GM06990 (cell line): ENCODE data around the gene UBE3D.
"Not testable (repeated sequence)": the region's sequence is repeated elsewhere in the genome, so short reads cannot be mapped to it uniquely, and the experiment has no call there.

Experiments
- DNase-seq: peaks from one replicate; pipeline ENCODE4 v3.0.0-alpha.2; 2011; ENCODE audit not compliant: insufficient read length; ENCODE audit errors: extremely low read depth
- H3K27me3 ChIP-seq: replicated peaks from 2 replicates; pipeline ENCODE4 v1.6.0; 2011; ENCODE audit warnings: low read length; ENCODE audit not compliant: control insufficient read depth, insufficient read depth
- H3K36me3 ChIP-seq: 2 replicates; pipeline ENCODE4 v1.5.1; 2011; ENCODE audit warnings: low read length; ENCODE audit not compliant: control insufficient read depth, insufficient read depth
- H3K4me3 ChIP-seq: replicated peaks from 2 replicates; pipeline ENCODE4 v1.5.1; 2011; ENCODE audit warnings: low read depth, mild to moderate bottlenecking, control low read depth, low read length
- TF ChIP-seq, protein P1 (sequence below): IDR thresholded peaks from 2 replicates; pipeline ENCODE4 v1.5.1; 2011; ENCODE audit warnings: low read length, control low read depth, mild to moderate bottlenecking, inconsistent platforms; ENCODE audit not compliant: insufficient read depth, poor library complexity, severe bottlenecking

Gene UBE3D

DNA sequence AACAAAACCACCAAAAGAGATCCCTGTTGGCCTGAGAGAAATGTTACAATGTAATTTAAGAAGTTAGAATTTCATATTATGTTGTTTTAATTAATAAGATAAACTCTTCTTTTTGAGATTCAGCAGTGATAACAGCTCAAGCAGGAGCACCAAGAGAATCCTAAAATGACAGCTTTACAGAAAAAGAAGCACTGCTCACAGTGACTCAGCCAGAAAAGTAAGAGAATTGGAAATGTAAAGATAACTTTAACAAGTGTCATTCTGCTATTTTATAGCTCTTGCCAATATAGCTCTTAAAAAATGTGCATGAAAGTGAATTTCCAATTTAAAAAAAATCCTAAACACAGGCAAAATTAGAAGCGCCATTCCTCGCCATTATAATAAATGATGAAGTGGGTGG lies 111.3 kb downstream of the UBE3D start:
- Histone ChIP-seq H3K4me3 (no peak overlapping the region), H3K36me3 (no peaks in the 10 kb centered on the region), H3K27me3 (no peaks in the 10 kb centered on the region)
- DNase-seq = no peak
- TF ChIP-seq, protein P1, sequence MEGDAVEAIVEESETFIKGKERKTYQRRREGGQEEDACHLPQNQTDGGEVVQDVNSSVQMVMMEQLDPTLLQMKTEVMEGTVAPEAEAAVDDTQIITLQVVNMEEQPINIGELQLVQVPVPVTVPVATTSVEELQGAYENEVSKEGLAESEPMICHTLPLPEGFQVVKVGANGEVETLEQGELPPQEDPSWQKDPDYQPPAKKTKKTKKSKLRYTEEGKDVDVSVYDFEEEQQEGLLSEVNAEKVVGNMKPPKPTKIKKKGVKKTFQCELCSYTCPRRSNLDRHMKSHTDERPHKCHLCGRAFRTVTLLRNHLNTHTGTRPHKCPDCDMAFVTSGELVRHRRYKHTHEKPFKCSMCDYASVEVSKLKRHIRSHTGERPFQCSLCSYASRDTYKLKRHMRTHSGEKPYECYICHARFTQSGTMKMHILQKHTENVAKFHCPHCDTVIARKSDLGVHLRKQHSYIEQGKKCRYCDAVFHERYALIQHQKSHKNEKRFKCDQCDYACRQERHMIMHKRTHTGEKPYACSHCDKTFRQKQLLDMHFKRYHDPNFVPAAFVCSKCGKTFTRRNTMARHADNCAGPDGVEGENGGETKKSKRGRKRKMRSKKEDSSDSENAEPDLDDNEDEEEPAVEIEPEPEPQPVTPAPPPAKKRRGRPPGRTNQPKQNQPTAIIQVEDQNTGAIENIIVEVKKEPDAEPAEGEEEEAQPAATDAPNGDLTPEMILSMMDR = no peak

DNA sequence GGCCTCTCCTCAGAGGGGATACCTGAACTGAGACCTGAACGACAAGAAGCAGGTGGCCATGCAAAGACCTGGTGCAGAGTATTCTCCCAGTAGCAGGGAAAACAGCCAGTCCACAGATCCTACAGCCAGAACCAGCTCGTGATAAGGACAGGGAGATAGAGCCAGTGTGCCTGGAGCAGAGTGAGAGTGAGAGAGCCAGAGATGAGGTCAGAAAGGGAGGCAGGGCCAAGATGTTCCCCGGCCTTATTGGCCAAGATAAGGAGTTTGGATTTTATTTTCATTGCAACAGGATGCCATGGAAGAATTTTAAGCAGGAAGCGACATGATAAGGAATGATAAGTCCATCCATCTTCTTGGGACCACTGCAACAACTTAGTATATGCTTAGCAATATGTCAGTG lies 111.8 kb downstream of the UBE3D start:
- Histone ChIP-seq H3K27me3 (no peaks in the 10 kb centered on the region), H3K4me3 (no peak overlapping the region), H3K36me3 (no peaks in the 10 kb centered on the region)
- DNase-seq = no peak
- TF ChIP-seq, protein P1 = no peak

DNA sequence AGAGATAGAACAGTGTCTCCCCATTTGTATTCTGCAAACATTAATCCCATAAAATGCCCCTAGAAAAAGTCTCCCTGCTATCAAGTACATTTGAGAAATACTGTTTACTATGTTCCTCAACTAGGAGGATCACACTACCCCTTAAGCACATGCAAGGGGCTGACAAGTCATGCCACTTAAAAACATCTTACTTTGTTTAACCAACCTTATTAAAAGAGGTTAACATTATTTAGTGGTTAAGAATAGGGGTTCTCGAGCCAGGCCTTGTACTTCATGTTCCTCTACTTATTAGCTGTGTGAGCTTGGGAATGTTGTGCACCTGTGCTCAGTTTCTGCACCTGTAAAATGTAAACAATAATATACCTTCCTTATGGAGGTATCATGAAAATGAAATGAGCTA lies 113.7 kb downstream of the UBE3D start:
- Histone ChIP-seq H3K36me3 (no peaks in the 10 kb centered on the region), H3K4me3 (no peak overlapping the region), H3K27me3 (no peaks in the 10 kb centered on the region)
- no peak for DNase-seq
- TF ChIP-seq, protein P1 = no peak

DNA sequence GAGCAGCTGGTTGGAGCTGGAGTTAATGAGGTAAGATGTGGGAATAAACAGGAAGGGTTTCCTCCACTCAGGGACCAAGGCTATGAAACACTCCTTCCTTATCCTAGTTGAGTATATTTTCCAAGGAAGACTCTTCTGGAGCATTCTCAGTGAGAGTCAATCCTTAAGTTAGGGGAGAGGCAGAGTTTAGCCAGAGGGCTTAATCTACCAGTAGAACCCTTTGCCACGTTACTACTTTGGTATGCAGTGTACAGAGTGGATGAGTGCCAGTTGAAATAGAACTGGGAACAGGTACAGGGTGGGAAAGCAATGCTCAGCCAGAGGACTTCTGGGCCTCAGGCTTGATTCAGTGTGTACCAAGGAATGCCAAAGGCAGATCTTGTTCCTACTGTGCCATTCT lies 114.3 kb downstream of the UBE3D start:
- no peak for DNase-seq
- Histone ChIP-seq H3K4me3 (no peak overlapping the region), H3K36me3 (no peaks in the 10 kb centered on the region), H3K27me3 (no peaks in the 10 kb centered on the region)
- TF ChIP-seq, protein P1 = no peak

DNA sequence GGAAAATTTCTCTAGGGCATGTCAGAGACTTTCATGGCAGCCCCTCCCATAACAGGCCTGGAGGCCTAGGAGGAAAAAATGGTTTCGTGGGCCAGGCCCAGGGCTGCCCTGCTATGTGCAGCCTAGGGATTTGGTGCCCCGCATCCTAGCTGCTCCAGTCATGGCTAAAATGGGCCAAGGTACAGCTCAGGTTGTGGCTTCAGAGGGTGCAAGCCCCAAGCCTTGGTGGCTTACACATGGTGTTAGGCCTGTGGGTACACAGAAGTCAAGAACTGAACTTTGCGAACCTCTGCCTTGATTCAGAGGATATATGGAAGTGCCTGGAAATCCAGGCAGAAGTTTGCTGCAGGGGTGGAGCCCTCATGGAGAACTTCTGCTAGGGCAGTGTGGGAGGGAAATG lies 134.7 kb downstream of the UBE3D start:
- H3K27me3 ChIP-seq, H3K4me3 ChIP-seq, H3K36me3 ChIP-seq, DNase-seq: not testable (repeated sequence)

DNA sequence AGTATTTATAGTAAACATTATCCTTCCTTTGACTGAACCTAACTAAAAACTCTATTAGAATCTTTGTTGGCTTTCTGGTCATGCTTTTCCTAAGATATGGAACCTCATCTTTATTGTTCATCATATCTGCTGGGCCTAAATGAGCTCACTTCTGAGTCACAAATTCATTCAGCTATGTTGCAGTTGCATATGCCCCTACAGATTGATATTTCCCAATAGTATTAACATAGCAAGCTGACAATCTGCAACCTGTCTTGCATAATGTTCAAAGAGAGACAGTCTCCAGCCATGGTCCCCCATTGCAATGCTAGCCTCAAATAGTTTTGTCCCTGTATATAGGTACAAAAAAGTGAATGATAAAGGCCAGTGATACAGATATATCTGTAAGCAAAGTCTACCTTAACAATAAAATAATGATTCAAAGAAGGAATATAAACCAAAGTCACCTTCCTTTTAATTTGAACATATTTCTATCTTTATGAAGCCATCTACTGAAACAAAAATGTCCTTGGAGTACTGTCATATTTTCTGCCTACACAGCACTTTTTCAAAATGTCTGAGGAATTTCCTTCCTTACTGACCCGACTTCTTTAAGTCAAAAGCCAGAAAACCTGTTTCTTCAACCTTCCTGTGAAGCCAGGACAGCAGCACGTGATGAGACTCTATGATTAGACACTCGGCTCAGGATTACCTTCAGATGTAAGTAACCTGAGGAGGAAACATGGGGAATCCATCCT lies 140.7 kb downstream of the UBE3D start:
- Histone ChIP-seq H3K36me3 (no peaks in the 10 kb centered on the region), H3K27me3 (no peaks in the 10 kb centered on the region), H3K4me3 (no peak overlapping the region)
- DNase-seq = no peak
- TF ChIP-seq, protein P1 = no peak
